ENCODE measurements around the gene ZNF124.

DNA sequence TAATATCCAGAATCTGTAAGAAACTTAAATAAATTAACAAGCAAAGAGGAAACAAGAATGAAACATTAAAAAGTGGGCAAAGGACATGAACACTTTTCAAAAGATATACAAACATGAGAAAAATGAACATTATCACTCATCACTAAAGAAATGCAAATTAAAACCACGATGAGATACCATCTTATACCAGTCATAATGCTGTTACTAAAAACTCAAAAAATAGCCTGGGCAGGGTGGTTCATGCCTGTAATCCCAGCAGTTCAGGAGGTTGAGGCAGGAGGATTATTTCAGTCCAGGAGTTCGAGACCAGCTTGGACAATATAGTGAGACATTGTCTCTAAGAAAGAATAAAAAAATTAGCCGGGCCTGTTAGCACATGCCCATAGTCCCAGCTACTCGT, 6.1 kb downstream of the ZNF124 start:
- TF ChIP-seq EZH2 (IDR thresholded peaks at IDR 0.05; ENCODE audit: borderline replicate concordance, insufficient read depth, low read length, poor library complexity, severe bottlenecking) (no peak), EP300 (conservative IDR thresholded peaks at IDR 0.05; ENCODE audit: poor library complexity, severe bottlenecking) (no peak)
- TF ChIP-seq, protein P1, sequence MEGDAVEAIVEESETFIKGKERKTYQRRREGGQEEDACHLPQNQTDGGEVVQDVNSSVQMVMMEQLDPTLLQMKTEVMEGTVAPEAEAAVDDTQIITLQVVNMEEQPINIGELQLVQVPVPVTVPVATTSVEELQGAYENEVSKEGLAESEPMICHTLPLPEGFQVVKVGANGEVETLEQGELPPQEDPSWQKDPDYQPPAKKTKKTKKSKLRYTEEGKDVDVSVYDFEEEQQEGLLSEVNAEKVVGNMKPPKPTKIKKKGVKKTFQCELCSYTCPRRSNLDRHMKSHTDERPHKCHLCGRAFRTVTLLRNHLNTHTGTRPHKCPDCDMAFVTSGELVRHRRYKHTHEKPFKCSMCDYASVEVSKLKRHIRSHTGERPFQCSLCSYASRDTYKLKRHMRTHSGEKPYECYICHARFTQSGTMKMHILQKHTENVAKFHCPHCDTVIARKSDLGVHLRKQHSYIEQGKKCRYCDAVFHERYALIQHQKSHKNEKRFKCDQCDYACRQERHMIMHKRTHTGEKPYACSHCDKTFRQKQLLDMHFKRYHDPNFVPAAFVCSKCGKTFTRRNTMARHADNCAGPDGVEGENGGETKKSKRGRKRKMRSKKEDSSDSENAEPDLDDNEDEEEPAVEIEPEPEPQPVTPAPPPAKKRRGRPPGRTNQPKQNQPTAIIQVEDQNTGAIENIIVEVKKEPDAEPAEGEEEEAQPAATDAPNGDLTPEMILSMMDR (IDR thresholded peaks at IDR 0.05; ENCODE audit: poor library complexity, severe bottlenecking), result no peak

Measured in neural cell (in vitro differentiated cells).